Measurements from ENCODE around the gene KBTBD3.
"Not testable (repeated sequence)": the region's sequence is repeated elsewhere in the genome, so short reads cannot be mapped to it uniquely, and the experiment has no call there.

The KBTBD3 gene

DNA sequence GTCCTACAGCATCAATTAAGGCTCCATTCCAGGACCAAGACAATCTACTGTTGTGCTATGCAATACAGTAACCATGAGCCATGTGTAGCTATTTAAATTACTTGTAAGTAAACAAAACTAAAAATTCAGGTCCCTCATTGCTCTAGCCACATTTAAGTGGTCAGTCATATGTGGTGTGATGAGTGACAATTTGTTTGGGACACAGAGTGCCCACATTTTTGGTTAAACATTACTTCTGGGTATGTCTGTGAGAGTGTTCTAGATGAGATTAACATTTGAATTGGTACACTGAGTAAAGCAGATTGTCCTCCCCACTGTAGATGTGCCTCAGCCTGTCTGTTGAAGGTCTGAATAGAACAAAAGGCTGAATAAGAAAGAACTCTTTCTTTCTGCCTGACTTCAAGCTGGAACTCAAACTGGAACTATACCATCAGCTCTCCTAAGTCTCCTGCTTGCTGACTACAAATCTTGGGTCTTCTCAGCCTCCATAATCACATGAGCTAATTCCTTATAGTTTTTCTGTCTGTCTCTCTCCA, 15.8 kb downstream of the KBTBD3 start:
- no peak for DNase-seq

DNA sequence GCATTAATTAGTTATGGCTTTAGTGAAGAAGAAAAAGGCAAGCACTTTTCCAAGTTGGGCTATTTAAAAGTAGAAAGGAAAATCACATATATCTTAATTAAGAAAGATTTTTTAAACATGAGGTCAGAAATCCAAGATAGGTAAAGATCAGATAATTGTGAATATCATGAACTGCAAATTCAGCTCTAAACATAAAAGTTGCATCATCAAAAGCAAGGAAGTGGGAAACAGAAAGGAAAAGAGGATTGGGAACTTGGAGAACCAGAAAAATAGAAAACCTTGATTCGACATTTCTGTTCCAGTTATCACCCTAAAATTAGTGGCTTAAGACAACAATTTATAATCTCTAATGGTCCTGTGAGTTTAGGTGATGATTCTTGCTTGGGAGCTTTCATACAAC, 17.5 kb downstream of the KBTBD3 start:
- DNase-seq: no peak

DNA sequence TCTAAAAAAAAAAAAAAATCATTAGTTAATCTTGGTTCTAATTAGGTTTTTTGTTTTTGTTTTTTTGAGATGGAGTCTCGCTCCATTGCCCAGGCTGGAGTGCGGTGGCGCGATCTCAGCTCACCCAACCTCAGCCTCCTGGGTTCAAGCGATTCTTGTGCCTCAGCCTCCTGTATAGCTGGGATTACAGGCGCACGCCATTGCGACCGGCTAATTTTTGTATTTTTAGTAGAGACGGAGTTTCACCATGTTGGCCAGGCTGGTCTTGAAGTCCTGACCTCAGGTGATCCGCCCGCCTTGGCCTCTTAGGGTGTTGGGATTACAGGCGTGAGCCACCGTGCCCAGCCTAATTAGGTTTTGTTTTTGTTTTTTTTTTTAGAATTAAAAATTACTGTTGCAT, 18.8 kb downstream of the KBTBD3 start:
- not testable (repeated sequence) for DNase-seq

DNA sequence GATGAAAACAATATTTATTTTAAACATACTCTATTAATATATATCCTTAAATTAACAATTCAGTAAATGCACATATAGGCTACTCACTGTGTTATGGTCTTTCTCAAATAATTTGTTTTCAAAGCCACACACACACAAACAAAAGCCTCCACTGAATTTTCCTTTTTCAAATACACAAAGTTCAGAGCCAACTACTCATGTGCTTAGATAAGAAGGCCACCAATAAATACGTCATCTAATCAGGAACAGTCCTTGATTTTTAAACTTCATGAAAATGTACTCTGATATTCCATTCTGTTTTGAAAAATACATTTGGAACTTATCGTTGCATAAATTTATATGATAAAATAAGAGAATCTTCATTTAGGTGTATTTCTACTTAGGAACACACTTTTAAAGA, 26.0 kb downstream of the KBTBD3 start:
- DNase-seq: no peak

DNA sequence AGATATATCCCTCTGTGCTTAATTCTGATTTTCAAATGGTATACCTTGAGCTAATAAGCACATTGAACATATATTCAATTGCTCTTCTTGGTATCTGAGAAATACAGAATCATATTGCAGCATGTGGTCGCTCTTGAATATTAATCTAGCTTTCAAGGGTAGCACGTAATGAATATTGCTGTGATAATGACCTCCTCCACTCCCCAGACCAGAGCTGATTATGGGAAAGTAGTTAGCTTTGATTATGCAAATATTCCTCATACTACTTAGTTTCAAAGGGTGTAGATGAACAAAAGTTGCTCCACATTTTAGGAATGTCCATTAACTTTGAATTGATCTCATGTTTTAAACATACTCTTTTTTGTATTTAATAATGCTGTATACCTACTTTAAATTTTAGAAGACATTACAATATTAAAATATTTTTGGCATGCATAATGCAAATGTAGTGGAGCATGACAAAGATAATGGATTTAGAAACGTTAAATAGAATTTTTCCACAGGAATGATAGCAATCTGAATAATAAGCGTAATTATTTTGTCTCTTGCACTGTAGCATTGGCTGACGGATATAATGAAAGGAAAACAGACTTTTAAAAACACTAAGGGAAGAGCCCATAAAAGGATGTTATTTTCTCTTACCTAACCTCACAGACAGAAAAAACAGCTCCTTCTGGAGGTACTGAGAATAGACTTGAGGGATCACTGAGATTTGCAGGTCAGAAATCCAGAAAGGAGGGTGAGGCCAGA, 27.2 kb downstream of the KBTBD3 start:
- no peak for DNase-seq

DNA sequence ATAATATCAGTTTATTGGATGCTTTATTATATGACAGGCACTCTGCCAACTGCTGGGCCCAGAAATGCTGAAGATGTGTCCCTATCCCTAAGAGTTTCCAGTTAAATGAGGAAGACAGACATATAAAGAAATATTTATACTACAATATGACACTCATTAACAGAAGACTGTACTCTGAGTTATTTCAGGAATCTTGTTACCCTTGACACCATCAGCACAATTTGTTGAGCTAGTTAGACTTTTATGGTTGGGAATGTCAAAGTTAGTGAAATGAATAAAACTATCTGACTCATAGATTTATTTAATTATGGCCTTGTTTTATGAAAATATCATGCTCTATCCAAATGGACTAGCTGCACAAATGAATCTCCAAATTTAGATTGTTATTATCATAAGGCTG, 29.5 kb downstream of the KBTBD3 start:
- no peak for DNase-seq

DNA sequence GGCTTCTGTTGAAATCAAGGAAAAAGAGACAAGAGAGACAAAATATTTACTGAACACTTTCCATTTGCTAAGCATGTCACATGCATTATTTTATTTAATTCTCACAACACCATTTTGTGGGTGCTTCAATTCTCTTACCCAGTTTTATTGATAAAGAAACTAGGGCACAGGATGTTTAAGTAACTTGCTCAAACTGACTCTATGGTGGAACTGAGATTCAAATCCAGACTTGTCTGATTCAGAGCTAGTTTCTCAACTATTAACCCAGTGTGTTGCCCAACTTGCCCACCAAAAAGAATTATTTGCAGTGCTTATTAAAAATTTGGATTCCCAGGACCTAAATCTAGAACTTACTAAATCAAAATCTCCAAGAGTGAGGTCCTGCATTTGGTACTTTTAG, 33.6 kb downstream of the KBTBD3 start:
- DNase-seq: no peak

DNA sequence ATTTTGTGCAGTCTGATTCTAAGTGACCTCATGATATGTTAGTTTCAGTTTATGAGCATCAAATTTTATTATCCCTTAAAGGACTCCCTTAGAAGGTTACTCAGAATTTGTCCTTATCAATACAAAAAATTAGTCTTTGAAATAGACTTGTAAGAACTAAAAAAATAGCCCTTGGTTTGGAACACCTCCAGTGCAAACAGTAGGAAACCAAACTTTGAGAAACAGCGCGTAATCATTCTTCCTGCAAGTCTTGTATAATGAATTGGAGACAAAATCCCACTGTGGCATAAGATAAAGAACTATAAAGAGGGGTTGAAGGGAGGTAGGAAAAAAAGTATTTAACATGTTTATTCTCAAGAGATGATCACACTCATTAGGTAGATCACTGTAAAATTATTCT, 44.3 kb downstream of the KBTBD3 start:
- DNase-seq: no peak

DNA sequence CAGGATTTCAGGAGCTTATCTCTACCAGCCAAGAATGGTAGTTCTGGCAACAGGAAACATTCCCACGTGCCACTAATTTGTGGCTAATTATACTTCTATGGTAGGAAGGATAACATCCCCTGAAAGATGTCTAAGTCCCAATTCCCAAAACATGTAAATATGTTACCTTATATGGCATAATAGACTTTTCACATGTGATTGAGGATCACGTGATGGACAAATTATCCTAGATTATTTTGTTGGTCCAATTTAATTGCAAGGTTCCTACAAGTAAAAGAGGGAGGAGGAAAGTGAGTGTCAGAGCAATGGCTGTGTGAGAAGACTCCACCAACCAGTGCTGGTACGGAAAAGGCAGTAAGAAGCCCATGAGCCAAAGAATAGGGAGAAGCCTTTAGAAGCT, 45.2 kb downstream of the KBTBD3 start:
- DNase-seq: no peak

DNA sequence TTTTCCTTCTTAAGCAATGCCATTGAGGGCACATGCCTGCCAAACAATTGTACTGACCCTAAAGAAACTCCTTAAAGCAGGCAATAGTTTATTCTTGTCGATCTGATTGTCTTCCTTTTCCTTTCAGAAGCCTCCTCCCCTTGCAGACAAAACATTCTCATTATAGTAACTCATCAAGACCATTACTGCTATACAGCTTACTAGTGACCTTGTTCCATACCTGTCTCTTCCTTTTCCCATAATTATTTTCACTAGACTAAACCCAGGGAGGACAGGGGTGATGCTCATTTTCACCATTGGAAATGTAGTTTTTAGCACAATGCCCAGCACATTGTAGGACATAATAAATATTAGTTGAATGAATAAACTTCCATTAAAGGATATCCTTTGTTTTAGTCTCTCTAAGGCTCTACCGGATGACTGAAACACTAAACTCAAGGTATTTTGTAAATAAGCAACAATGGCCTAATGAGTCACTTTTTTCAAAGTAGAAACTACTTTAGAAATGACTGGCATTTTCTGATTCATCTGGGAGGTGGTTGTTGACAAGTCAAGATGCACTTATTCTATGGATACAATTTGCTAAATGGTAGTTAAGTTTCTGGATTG, 45.8 kb downstream of the KBTBD3 start:
- no peak for DNase-seq

DNA sequence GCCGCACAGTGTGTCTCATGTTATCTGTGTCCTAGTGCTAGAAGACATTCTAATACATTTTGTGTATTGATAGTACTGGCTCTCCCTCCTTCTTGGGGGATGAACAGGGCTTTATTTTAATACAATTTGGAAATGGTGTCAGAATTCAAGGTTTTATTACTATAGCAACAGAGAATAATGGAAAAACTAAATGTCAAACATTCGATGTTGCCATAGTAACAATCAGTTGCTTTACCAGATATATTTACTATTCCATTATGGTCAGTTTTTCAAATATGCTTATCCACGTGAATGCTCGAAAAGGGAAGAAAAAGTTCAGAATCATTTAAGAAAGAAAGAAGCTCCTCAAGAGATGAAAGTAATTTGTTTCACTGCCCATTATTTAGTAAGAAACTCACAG, 46.5 kb downstream of the KBTBD3 start:
- DNase-seq: no peak

DNA sequence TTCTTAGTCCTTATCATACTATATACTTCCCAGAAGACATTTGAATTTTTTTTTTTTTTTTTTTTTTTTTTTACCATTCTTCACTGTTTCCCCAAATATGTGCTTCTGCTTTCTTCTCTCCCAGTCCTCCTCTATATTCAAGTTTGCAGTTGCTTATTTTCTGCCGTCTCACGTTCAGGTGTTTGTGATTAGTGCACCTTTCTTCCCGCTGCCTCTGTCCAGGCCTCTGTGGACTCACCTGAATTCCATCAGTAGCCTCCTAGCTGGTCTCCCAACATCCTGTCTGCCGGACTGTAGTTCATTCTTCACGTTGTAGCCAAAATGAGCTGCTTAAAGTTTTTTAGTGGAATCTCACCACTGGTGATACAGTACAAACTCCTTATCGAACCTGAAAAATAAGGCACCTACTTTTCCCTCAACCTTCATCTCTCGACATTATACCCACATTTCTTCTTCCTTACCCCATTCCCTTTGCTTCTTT, 54.3 kb downstream of the KBTBD3 start:
- DNase-seq: no peak

DNA sequence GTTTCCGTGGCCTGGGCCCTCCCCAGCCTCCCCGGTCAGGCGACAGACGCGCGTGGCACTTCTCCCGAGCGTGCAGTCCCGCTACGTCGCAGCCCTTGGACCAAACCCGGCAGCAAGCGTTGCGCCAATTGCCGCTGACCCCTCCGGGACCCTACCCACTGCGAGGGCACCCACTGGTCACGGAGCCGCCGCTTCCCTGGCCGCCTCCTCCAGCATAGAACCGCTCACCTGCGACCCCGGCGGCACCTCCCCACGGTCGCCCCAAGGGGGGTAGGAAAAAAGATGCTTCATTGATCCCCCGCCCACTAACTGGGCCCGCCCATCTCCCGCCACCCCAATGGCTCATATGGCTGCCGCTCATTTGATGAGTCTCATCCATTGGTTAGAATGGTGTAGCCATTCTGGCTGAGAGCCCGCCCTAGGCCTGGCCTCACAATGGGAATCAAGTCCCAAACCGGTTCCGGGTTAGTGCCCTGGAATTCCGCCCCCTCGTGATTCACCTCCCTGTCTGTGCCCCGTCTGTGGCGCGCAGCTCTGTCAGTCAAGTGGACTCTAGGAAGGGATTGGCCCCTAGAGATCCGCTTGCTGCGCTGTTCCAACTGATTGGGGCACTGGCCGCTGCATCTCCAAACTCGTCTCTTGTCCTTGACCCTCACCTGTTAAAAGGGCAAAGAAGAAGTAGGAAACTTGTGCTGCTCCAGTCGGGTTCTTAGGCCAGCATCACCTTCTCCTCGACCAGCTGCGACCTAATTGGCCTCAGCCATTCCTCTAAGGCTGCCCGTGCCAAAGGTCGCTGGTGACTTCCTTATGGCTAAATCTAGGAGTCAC, 55.0 kb downstream of the KBTBD3 start, which contains the start of gene MSANTD4:
TSS of gene MSANTD4 (minus strand) at position 274 of the 828 bp plus-strand sequence. CDS start 11,323 bp downstream, outside the sequence.
- peak; percentile 99 for DNase-seq

DNA sequence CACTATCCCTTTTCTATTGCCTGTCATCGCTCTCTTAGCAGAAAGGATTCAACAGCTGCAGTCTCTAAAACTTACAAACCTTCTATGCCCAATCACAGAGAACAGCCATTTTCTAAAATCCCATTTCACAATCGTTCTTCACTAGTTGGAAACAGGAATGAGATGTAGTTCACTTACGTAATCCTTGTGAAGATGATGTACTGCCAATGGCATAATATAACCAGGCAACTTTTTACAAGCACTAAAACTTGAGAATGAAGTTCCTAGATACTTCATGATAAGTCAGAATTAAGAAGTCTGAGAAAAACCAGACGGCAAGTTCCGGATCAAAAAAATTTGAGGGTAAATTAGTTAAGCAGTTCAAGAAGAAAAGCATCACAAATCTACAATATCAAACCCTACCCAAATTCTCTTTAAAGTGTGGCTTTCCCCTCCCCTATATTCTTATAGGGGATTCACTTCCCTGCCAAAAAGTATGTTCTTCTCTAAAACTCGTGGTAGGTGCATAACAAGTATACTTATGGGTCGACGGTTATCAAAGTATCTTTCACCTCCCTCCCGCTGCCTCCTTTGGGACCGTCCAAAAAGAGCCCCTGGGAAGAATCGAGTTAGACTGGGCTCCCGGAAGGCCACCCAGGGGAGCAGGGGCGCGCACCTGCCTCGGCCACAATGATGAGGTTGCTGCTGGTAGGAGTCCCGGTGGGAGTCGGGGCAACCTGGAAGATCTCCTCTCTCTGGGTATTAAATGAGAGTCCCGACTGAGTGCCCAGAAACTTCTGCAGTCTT, 55.8 kb downstream of the KBTBD3 start:
- DNase-seq: peak in 1 of 2 experiments; percentile 28

DNA sequence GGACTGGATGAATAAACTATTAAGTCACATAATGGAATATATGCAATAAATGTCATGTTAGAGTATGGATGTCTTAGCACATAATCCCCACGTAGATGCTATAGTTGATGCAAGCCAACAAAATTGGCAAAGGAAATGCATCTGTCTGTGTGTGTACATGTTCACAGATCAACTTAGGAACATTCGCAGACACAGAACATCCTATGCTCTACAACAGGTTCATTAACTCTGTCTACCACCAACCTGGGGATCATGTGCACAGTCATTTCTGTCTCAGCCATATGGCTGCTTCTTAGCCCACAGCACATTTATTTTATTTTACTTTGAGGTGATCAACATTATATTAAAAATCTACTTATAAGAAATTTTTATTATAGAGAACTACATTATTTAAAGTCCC, 60.1 kb downstream of the KBTBD3 start:
- no peak for DNase-seq

DNA sequence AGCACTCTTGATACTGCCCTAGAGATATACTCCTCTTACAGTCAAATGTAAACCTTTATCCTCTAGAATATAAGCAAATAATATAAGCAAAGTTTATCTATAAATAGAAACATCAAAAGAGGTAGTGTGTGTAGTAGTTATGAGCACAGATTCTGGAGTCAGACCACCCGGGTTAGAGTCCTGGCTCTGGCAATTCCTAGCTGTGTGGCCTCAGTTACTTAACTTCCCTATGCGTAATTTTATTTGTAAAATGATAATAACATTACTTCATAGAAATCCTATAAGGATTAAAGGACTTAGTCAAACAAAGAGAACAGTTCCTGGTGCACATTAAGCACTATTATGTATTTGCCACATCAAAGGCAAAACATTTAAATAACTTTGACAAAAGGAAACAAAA, 62.1 kb downstream of the KBTBD3 start:
- DNase-seq: no peak

DNA sequence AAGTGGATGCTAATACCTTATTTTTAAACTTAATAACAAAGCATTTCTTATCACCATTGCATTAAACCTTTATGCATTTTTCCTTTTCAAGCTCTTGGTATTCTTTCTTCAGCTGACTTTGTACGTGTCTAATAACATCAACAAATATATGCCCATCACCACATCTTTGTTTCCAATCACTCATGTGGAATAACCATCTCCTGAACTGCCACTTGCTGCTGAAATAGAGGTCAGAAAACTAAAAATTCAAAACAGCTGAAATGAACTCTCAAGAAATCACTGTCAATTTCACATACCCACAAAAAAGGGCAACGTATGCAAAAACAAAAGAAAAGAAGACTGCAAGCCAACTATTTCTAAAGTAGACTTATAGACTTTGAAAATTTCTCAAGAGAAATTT, 62.5 kb downstream of the KBTBD3 start:
- DNase-seq: no peak

DNA sequence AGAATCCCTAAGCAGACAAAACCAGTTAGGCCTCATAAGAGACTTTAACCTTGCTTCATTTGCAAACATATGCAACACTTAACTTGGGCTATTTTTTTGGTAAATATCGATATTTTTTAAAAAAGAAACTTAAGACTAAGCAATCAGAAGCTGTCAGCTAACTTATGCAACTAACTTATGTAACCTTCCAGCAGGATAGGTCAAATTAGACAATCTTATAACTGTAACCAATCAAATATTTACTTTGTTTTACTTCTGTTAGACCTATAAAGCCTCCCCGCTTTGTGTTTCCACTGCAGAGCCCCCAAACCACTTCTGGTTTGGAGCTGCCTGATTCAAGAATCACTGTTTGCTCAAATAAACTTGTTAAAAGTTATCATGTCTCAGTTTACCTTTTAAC, 63.1 kb downstream of the KBTBD3 start:
- no peak for DNase-seq

DNA sequence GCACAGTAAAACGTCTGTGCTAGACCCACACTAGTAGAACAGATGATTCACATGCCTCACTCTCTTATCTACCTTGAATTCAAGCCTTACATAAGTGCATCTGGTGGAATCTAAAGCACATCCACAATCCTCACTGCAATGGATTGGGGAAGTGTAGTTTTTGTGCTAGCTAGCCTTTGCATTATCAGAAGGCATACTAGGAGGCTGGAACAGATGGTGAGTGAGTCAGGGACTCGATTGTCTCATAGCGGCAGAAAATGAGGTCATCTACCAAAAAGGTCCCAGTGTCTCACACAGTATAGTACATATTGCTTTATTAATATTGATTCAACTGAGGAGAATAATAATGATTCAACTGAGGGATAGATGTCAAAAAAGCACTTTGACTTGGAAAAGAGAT, 64.4 kb downstream of the KBTBD3 start:
- DNase-seq: no peak

DNA sequence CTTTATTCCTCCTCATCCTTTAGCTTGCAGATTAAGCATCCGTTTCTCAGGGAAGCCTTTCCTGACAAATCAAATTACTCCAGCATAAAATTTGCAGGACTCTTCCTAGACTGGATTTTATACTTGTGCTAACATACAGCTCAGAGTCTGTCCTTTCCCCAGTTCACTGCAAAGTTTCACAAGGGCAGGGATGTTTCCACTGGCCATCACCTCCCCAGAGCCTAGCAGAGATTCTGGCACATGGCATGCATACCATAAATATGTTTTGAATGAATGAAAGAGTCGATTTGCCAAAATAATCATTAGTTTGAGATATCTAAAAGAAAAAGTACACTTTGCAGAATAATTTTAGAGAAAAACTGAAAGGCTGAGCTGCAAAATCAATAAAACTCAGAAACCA, 65.7 kb downstream of the KBTBD3 start:
- no peak for DNase-seq

DNA sequence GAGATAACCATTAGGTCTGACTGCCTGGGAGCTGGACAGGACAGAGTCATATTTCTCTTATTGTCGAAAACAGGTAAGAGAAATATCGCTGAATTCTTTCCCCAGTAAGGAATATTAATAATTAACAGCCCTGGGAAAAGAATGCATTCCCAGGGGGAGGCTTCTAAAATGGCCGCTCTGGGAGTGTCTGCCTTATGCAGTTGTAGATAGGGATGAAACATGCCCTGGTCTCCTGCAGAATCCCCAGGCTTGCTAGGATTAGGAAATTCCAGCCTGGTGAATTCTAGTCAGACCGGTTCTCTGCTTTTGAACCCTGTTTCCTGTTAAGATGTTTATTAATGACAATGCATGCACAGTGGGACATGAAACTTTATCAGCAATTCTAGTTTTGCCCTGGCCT, 74.1 kb downstream of the KBTBD3 start:
- not testable (repeated sequence) for DNase-seq

DNA sequence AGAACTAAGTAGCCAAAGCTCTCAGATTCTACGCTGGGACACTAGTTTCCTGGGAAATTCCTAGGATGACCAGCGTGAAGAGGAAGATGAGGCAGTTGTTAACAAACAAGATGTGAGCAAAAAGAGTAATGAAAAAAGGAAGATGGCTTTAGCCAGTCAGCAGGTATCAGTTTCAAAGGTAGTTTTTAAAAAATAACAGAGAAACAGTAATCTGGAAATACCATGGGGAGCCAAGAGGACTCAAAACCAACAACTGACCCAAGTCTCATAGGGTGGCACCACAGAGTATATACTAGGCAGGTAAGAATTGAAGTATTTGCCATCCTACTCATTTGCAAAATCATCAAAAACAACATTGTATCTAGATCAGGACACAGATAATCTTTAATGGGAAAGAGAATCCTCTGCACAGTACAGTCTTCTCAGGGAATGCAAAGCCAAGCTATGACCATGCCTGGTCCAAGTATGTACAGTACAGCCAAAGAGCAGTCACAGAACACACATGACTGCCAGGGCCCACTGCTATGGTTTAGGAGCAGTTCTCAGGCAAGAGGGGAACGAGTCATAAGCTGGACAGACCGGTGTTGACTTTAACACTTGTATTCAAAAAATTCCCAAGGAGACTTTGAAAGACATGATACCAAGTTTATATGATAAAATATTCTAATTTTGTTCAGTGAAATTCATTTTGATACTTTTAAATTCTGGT, 75.7 kb downstream of the KBTBD3 start:
- DNase-seq: no peak

Data from Kasumi-1 (cell line).